NK-92 treated with Interleukin-12 subunit alpha and Interleukin-12 subunit beta, amount 100 ng/mL, for 24 hours (cell line): ENCODE measurements around the gene RAB36.
A peak's percentile ranks its signal among the peaks of the same experiment; 100 is the strongest.

ENCODE experiments used
- DNase-seq: peaks from one replicate; lab custom pipeline; 2025; lab: John Stamatoyannopoulos, UW

The RAB36 gene

DNA sequence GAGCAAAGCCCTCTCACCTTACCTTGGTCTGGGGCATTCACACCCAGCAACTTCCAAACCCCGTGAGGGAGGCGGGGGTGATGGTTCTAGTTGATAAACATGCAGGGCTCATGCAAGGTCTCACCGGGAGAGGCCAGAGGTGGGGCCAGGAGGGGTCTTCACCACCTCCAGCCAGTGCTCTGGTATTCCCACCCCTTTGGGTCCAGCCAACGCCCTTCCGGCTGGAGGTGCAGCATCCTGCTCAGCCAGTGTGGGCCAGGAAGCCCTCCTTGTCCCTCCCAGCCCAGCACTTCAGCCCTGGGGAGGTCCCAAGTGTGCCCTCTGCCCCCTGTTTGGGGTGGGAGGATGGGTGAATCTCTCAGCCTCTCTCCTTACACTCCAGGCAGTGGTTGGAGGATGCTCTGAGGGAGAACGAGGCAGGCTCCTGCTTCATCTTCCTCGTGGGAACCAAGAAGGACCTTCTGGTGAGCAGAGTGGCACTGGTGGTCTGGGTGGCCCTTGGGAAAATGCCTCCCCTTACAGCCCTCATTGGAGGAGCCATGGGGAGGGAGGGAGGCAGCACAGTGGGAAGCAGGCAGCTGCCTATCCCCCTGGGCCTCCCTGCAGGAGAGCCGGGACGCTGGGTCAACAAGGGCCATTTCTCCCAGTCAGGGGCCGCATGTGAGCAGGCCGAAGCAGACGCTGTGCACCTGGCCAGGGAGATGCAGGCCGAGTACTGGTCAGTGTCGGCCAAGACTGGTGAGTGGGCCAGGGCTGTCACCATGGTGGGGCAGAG, 13.4 kb downstream of the RAB36 start:
- no peak for DNase-seq

DNA sequence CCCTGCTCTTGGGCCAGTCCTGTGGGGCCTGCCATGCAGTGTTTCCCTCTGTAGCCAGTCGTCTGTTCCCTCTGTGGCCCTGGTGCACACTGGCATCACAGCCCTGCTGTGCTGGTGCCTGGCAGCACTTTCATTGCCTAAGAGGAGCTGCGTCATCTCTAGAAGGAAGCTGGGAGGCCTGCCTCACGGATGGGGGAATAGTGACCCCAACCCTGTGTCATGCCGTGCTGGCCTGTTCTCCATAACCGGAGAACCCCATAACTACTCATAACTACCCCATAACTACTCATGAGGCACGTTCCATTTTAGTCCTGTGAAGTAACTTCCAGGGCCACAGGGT, 14.0 kb downstream of the RAB36 start:
- DNase-seq, result no peak

DNA sequence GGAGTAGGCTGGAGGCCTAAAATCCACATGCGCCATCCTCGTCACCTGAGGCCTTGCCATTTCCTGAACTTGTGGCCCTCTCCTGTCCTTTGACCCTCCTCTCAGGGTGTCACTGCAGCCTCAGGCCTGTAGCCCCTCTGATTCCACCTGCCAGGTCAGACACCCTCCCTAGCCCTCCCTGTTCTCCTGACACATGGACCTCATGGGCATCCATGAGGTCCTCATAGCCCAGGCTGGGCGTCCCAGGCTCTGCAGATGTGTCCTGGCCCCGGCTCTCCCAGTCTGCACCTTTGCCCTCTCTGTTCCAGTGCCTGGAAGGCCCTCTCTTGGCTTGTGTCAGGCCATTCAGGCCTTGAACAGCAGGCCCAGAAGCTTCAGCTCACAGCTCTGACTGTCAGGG, 15.8 kb downstream of the RAB36 start:
- DNase-seq, result no peak

DNA sequence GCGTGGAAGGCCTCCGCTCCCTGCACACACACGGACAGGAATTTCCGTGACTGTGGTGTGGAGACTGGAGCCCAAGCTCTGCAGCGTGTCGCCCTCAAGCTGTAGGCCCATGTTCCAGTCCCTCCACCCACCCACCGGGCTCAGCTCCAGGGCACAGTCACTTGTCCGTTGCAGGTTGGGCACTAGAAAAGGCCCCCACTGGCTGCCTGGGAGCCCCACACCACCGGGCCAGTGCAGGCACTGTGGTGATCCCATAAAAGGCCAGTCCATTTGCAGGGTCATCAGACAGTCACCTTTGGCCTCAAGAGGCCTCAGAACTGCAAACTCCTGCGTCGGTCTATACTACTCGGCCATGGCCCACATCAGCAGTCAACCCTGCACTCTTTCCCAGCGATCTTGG, 16.3 kb downstream of the RAB36 start:
- no peak for DNase-seq

DNA sequence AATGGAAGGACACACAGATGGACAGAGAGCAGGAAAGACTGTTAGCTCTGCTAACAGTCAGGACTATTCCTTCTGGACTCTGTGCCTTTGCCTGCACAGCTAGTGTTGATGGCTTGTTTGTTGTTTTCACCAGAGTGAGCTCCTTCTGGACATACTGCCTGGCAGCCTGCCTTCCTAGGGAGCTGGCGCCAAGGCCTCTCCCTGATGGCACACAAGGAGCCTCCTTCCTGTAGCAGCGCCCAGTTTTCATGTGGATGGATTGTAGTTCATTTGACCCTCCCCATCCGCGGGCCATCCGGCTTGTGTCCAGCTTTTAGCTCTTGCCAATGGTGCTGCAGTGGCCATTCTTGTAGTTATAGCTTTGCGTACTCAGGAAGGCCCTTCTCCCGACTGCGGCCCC, 18.4 kb downstream of the RAB36 start:
- DNase-seq, result no peak

DNA sequence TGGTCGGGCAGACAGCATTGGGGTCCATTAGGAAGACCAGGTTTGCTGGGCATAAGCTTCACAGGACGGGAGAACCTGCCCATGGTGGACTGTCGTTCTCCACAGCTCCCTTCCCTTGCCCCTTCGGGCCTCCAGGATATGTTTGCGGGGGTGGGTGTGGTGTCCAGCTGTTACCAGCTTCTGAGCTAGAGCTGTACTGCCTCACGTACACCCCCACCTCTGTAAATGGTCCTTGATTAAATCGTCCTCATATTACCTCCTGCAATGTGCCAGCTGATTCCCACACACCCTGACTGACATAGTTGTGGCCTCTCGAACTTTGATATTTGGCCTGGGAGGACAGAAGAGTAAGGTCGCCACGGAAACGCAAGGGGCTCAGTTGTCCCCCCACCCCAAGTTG, 18.8 kb downstream of the RAB36 start:
- no peak for DNase-seq

DNA sequence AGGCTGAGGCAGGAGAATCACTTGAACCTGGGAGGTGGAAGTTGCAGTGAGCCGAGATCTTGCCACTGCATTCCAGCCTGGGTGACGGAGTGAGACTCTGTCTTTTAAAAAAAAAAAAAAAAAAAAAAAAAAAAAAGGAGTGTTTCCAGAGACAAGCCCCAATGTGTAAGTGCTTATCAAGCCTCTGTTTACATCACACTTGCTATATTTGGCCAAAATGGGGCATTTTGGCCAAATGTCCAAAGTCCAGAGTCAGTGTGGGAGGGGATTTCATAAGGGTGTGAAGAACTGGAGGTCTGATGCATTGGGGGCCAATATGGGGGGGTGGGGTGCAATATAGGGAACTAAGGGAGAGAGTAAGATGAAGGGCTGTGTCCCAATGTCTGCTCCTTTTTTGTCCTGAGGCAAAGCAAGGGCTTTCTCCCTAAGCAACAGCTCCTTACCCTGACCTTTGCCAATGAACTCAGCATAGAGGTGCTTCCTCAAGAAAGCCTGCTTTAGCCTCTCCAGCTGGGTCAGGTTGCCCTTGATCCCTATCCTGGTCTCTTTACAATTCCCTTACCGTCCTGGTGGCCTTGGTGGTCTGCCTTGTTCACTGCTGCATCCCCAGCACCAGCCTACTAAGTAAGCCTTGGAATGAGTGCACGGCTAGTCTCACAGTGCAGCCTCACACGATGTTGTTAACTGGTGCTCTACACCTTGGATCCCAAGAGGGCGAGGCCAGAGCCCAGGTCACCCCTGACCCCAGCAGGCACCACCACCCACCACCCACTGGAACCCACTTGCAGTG, 21.0 kb downstream of the RAB36 start:
- no peak for DNase-seq

DNA sequence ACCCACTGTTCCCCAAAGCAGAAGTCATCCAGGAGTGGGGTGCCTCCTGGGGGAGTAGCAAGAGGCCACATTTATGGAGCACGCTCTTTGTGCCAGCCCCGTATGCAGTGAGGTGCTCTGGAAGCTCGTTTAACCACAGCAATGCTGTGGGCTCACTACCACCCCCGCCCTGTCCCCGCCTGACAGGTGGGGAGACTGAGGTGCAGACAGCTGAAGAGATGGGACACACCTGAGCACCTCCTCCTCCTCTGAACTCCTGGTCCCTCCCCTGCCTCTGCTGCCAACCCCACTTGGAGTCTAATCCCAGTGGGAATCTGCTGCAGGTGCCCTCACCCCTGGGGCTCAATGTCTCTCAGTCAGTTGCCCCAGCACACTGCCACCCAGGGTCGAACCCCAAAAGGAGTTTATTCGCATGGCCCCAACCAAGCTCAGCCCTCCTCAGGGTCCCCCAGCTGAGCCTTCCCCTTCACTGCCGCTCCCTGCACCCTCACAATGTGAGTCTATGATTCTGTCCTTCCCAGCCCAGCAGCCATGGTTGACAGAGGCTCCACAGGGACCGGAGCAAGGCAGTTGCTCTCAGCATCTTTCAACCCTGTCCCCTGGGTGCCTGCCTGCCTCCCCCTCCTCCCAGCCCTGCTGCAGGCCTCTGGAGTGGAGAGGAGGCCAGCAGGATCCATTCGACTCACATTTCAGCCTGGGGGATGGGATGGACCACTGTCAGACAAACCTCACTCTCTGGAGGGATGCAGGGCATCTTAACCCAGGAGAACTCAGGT, 21.8 kb downstream of the RAB36 start:
- DNase-seq, result no peak

DNA sequence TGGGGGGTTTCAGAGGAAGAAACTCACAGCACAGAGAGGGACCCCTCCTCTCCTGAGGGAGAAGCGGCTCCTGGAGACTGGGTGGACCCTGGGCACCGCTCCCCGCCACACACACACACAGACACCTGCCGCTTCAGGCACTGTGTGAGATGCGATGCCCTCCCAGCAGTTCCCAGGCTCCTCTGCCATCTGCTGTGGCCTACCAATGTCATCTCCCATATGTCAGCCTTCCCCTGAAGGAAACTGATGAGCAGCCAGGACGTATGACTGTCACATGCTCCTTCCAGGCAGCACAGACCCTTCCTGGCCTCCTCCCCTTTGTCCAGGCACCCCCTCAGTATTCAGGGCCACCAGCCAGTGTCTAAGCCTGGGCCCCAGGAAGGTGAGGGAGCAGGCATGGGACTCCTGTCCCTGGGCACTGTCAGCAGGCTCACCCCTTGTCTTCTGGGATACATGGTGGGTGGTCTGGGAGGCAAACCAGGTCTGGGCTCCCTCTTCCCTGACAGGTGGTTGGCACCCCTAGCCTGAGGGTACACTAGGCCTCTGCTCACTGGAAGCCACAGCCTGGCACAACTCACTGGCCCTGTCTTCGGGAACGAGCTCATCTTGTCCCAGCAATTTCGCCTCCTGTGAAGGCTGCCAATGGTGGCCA, 23.2 kb downstream of the RAB36 start:
- DNase-seq, result no peak

DNA sequence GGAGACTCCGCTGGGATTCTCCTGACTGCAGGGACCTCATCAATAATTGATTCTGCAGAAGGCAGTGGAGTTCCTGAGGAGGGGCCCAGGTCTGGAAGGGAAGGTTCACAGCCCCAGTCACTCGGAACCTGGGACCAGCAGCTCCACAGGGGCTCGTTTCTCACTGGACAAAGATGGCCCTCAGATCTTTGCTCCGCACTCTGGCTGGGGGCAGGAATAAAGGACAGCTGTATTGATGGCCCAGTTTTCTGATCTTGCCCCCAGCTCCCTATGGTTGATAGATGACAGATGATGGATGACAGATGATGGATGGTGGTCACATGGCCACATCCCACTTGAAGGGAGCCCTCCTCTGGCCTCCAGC, 23.7 kb downstream of the RAB36 start:
- no peak for DNase-seq

DNA sequence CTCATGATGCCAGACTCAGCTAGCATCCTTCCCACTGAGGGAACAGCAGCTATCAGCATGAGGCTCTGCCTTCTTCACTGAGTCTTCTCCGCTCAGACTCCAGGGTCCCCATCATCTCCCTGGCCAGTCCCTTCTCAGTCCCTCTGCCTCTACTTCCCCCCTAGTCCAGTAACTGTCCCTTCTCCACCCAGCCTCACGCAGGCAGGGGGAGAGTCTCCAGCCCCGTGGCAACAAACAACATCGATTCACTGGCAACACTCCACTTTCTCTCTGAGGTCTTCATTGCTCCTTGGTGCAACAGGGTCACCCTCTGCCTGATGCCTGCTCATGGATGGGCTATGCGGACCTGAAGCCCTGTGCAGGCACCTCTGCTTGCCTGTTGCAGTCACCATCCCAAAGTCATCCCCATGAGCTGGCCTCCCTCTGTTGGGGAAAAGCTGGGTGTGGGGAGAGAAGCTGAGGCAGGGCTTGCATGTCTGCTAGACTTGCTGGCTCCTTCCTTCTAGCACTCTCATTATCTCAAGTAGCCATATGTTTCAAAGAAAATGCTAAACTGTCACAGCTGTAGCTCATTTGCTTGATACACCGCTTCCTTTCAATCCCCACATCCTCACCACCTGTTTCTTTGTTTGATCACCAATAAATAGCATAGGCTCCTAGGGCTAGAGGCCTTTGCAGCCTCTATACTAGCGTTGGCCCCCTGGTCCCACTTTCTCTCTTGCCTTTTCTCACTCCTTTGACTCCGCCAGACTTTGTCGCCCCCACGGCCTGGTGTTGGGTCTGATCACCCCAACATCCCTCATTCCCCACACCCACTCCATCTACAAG, 30.8 kb downstream of the RAB36 start:
- DNase-seq, result peak; percentile 40

DNA sequence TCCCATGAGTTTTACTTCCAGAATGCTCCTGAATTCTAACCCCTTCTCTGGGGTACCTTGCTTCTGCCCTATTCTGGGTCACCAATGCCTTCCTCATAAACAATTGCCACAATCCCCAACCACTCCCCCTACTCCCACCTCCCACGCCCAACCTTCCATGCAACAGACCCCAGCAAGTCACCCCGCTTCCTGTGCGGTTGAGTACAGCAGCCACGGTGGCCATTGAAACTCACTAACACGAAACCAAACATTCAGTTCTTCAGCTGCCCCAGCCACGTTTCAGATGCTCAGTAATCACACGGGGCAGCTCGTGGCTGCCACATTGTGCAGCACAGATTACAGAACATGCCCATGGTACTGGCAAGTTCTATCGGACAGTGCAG, 31.4 kb downstream of the RAB36 start:
- DNase-seq, result peak; percentile 55

DNA sequence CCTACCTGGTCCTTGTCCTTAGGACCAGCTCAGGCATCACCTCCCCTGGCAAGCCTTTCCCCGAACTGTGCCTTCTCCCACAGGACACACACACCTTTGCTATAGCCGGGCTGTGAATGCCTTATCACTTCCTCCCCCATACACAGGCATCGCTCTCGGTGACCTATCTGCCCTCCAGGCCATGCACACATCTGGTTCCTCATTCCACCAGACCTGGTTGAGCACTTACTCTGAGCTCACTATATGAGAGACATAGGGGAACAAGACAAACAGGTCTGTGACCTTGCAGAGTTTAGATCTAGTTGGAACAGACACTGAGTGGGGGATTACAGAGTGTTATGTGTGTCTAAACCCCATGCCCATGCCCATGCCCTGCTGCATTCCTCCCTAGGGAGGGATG, 31.9 kb downstream of the RAB36 start:
- no peak for DNase-seq

DNA sequence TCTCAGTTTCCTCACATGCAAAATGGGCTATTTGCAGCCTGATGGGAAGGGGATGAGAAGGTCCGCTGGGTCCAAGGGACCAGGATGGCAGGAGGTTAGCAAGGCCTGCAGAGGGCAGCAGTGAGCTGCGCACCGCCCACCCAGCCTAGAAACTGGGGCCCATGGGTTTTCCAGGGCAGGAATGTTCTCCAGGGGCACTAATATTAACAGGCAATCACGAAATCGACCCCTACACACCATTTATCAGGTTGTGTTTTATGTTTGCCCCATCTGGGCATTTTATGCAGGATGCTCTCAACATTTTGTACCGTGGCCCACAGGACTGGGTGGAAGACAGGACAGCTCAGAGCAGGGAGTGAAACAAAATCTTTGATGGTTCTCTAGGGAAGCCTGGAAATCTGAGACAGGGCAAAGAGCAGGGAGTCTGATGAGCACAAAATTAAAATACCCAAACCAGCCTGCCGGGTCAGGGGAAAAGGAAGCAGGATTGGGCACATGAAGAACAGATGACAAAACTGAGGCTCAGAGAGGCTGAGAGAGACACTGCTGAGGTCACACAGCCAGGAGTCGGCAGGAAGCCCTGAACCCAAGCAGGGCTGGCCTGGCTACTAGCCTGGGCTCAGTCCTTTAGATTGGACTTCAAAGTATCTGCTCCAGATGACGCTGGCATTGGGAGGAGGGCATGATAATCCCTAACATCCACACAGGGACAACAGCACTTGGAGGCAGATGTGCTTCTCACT, 33.4 kb downstream of the RAB36 start:
- peak; percentile 18 for DNase-seq

DNA sequence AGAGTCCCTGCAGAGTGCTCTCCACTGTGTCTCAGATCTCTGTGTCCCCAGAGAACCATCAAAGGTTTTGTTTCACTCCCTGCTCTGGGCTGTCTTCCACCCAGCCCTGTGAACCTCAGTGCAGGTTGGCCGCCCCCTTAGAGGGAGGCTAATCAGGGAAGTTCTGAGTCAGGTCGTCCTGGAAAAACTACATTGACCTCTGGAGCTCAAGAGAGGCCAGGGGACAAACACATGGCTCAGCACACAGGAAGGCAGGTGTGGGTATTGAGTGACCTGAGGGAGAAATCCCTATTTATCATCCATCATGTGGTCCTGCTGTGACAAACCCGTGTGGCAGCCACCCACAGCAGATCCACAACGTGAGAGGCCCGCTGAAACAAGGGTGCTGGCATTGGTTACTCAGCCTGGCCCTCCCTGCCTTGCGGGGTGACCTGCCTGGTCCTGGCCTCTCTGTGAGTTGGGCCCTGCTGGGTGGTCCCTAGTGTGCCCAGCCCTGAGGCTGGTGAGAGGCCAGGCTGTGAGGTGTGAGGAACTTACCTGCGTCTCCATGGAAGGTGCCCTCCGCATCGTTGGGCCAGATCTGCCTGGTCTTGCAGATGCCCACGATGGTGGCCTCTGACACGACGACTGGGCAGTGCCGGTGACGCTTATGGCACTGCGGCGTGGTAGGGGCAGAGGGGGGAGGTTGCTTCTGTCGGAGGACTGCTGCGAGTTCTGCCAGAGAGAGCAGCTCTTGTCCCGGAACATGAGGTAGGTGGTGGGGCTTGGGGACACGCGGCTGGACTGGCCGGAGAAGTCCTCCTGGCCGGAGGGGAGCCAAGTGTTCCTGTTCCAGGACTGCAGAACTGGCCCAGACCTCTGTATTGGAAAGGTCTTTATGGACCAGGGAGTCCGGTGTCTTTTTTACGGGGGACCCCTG, 34.4 kb downstream of the RAB36 start:
- DNase-seq, result no peak

DNA sequence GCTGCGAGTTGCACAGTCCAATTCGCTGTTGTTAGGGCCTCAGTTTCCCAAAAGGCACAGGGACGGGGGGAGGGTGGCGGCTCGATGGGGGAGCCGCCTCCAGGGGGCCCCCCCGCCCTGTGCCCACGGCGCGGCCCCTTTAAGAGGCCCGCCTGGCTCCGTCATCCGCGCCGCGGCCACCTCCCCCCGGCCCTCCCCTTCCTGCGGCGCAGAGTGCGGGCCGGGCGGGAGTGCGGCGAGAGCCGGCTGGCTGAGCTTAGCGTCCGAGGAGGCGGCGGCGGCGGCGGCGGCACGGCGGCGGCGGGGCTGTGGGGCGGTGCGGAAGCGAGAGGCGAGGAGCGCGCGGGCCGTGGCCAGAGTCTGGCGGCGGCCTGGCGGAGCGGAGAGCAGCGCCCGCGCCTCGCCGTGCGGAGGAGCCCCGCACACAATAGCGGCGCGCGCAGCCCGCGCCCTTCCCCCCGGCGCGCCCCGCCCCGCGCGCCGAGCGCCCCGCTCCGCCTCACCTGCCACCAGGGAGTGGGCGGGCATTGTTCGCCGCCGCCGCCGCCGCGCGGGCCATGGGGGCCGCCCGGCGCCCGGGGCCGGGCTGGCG, 35.1 kb downstream of the RAB36 start, which contains the start of gene BCR:
Gene BCR, plus strand, starts transcription at position 209 of the 592 bp plus-strand sequence. CDS start 452 bp downstream, outside the sequence.
- no peak for DNase-seq

DNA sequence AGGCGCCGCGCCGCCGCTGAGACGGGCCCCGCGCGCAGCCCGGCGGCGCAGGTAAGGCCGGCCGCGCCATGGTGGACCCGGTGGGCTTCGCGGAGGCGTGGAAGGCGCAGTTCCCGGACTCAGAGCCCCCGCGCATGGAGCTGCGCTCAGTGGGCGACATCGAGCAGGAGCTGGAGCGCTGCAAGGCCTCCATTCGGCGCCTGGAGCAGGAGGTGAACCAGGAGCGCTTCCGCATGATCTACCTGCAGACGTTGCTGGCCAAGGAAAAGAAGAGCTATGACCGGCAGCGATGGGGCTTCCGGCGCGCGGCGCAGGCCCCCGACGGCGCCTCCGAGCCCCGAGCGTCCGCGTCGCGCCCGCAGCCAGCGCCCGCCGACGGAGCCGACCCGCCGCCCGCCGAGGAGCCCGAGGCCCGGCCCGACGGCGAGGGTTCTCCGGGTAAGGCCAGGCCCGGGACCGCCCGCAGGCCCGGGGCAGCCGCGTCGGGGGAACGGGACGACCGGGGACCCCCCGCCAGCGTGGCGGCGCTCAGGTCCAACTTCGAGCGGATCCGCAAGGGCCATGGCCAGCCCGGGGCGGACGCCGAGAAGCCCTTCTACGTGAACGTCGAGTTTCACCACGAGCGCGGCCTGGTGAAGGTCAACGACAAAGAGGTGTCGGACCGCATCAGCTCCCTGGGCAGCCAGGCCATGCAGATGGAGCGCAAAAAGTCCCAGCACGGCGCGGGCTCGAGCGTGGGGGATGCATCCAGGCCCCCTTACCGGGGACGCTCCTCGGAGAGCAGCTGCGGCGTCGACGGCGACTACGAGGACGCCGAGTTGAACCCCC, 35.8 kb downstream of the RAB36 start:
- DNase-seq, result no peak

DNA sequence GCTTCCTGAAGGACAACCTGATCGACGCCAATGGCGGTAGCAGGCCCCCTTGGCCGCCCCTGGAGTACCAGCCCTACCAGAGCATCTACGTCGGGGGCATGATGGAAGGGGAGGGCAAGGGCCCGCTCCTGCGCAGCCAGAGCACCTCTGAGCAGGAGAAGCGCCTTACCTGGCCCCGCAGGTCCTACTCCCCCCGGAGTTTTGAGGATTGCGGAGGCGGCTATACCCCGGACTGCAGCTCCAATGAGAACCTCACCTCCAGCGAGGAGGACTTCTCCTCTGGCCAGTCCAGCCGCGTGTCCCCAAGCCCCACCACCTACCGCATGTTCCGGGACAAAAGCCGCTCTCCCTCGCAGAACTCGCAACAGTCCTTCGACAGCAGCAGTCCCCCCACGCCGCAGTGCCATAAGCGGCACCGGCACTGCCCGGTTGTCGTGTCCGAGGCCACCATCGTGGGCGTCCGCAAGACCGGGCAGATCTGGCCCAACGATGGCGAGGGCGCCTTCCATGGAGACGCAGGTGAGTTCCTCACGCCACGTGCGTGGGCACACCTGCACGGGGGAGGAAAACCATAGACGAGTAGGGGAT, 36.5 kb downstream of the RAB36 start:
- DNase-seq, result no peak
